ENCODE results near the gene UBA52. TPM values are rescaled to one million over a fixed set of nuclear protein-coding genes. Genes with fewer than 3 reads are reported as not detected.
"Not testable (repeated sequence)": the region's sequence is repeated elsewhere in the genome, so short reads cannot be mapped to it uniquely, and the experiment has no call there.

The UBA52 gene
- 1,000 to 10,000 TPM; 1,160 to 2,382 (median 1,457) TPM for total RNA-seq

GRCh38 chr19:18571564-18572344 is at the start of gene UBA52:
TSS of gene UBA52 (plus strand) at chr19:18571857. CDS start at chr19:18573301, 1,444 bp downstream.
- 0 to 7% (median 0%) methylated on average over 1 to 13 of the region's 75 CpGs; no CpG with 5 or more reads in 4 of the 10 experiments for WGBS, 10 experiments
- peak within 1 kb of the TSS; percentile 75 to 90 for H3K27ac ChIP-seq
- peak within 1 kb of the TSS; percentile 51 to 95 (median 77) for H3K4me3 ChIP-seq
- peaks cover 8 to 10% of the 10 kb centered on the region in 2 donors for H3K4me1 ChIP-seq (replicated peaks in 1 of 2)
- in situ Hi-C loops (cut with MboI; ENCODE audit: low pct_unique_long_range_greater_than_20kb in 2 of 9, low sequenced_read_pairs in 9 of 9, unreplicated experiment in 9 of 9): no loop called here
- ATAC-seq (replicated peaks in 6 of 8): peak; percentile 93 to 98 (median 96)

- peaks cover 0 to 4% of the 10 kb centered on the region in 2 donors for H3K4me1 ChIP-seq (replicated peaks in 1 of 2)
- in situ Hi-C loops (cut with MboI; ENCODE audit: low pct_unique_long_range_greater_than_20kb in 2 of 9, low sequenced_read_pairs in 9 of 9, unreplicated experiment in 9 of 9): no loop called here
- peak overlapping the region; percentile 50 to 64 for H3K27ac ChIP-seq
- 0 to 100% (median 60%) methylated on average over 1 of the region's 51 CpGs; no CpG with 5 or more reads in 5 of the 10 experiments for WGBS, 10 experiments
- peak; percentile 76 to 90 (median 89) for ATAC-seq (replicated peaks in 6 of 8)
- H3K4me3 ChIP-seq: peak overlapping the region; percentile 66 to 82 (median 74)
These were observed 49.4 kb upstream of the UBA52 start for GRCh38 chr19:18522124-18522861.

DNA sequence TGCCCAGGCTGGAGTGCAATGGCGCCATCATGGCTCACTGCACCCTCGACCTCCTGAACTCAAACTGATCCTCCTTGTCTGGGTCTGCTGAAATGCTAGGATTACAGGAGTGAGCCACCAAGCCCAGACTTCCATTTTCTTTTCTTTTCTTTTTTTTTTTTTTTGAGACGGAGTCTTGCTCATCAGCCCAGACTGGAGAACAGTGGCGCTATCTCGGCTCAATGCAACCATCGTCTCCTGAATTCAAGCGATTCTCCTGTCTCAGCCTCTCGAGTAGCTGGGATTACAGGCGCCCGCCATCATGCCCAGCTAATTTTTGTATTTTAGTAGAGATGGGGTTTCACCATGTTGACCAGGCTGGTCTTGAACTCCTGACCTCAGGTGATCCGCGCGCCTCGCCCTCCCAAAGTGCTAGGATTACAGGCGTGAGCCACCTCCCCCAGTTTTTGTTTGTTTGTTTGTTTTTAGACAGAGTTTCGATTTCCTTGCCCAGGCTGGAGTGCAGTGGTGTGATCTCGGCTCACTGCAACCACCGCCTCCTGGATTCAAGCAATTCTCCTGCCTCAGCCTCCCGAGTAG is 48.7 kb upstream of the UBA52 start:
- H3K4me1 ChIP-seq (replicated peaks in 1 of 2); ATAC-seq (replicated peaks in 6 of 8); in situ Hi-C loops (cut with MboI; ENCODE audit: low pct_unique_long_range_greater_than_20kb in 2 of 9, low sequenced_read_pairs in 9 of 9, unreplicated experiment in 9 of 9): not testable (repeated sequence)
- Histone ChIP-seq H3K27ac (peak overlapping the region; percentile 50 to 64), H3K4me3 (peak overlapping the region; percentile 3 to 22 (median 13))
- WGBS, 10 experiments: 17 to 97% (median 89%) methylated on average over 1 to 16 of the region's 19 CpGs

GRCh38 chr19:18523841-18524240 is 47.8 kb upstream of the UBA52 start:
- Histone ChIP-seq H3K4me3 (no peak overlapping the region), H3K4me1 (replicated peaks in 1 of 2) (peaks cover 0 to 4% of the 10 kb centered on the region in 2 donors), H3K27ac (no peak overlapping the region)
- in situ Hi-C loops (cut with MboI; ENCODE audit: low pct_unique_long_range_greater_than_20kb in 2 of 9, low sequenced_read_pairs in 9 of 9, unreplicated experiment in 9 of 9): no loop called here
- 79 to 100% (median 96%) methylated on average over 2 to 8 of the region's 9 CpGs; no CpG with 5 or more reads in 3 of the 10 experiments for WGBS, 10 experiments
- ATAC-seq (replicated peaks in 6 of 8): no peak

- no peak for ATAC-seq (replicated peaks in 6 of 8)
- Histone ChIP-seq H3K4me3 (no peak overlapping the region), H3K27ac (no peak overlapping the region), H3K4me1 (replicated peaks in 1 of 2) (no peaks in the 10 kb centered on the region)
- 60 to 100% (median 86%) methylated on average over 1 to 5 of the region's 9 CpGs; no CpG with 5 or more reads in 3 of the 10 experiments for WGBS, 10 experiments
- in situ Hi-C loops (cut with MboI; ENCODE audit: low pct_unique_long_range_greater_than_20kb in 2 of 9, low sequenced_read_pairs in 9 of 9, unreplicated experiment in 9 of 9): no loop called here
These were observed 45.3 kb upstream of the UBA52 start for GRCh38 chr19:18526316-18526715.

DNA sequence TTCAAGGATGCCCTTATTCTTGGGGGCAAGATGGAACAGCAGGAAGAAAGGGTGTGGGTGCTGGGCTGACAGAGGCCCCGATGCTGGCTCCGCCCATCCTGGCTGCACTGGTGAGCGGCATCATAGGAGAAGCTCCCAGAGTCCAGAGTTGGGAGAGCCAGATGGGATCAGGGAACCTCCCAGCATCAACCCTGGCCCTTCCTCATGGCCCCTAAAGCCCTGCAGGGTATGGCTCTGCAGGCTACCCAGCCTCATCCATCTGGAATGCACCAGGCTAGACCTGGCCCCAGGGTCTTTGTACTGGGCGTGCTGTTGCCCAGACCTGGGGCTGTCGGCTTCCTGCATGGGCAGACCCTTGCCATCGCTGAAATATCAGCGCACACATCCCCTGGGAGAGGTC is 41.9 kb upstream of the UBA52 start:
- no peak overlapping the region for H3K4me3 ChIP-seq
- no peak overlapping the region for H3K27ac ChIP-seq
- 57 to 100% (median 94%) methylated on average over 1 to 6 of the region's 7 CpGs; no CpG with 5 or more reads in 4 of the 10 experiments for WGBS, 10 experiments
- H3K4me1 ChIP-seq (replicated peaks in 1 of 2): no peaks in the 10 kb centered on the region
- ATAC-seq (replicated peaks in 6 of 8): peak; percentile 18 to 95 (median 55)
- in situ Hi-C loops (cut with MboI; ENCODE audit: low pct_unique_long_range_greater_than_20kb in 2 of 9, low sequenced_read_pairs in 9 of 9, unreplicated experiment in 9 of 9): no loop called here

DNA sequence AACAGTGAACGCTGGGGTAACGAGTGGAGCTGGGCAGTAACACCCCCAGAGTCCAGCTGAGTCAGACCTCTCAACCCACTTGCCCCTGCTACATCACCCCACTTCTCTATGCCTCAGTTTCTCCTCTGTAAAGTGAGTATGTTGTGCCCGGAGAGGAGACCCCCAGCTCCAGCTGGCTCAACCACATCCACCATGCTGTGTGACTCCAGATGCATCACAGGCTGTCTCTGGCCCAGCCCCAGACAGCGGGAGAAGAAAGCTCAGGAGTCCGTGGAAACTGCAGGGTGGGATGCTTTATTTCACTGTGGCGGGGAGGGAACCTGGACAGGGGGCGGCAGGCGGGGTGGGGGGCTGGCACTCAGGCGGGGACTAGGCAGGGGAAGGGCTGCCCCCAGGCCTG is 40.2 kb upstream of the UBA52 start:
- no peak overlapping the region for H3K4me3 ChIP-seq
- in situ Hi-C loops (cut with MboI; ENCODE audit: low pct_unique_long_range_greater_than_20kb in 2 of 9, low sequenced_read_pairs in 9 of 9, unreplicated experiment in 9 of 9): no loop called here
- no peaks in the 10 kb centered on the region for H3K4me1 ChIP-seq (replicated peaks in 1 of 2)
- no peak overlapping the region for H3K27ac ChIP-seq
- ATAC-seq (replicated peaks in 6 of 8): no peak
- 40 to 96% (median 75%) methylated on average over 1 to 4 of the region's 9 CpGs; no CpG with 5 or more reads in 6 of the 10 experiments for WGBS, 10 experiments

- WGBS, 10 experiments: 70 to 98% (median 72%) methylated on average over 4 to 7 of the region's 22 CpGs; no CpG with 5 or more reads in 7 of the 10 experiments
- Histone ChIP-seq H3K4me1 (replicated peaks in 1 of 2) (no peaks in the 10 kb centered on the region), H3K27ac (no peak overlapping the region), H3K4me3 (no peak overlapping the region)
- in situ Hi-C loops (cut with MboI; ENCODE audit: low pct_unique_long_range_greater_than_20kb in 2 of 9, low sequenced_read_pairs in 9 of 9, unreplicated experiment in 9 of 9): no loop called here
- peak in 5 of 8 experiments; percentile 5 to 71 (median 12) for ATAC-seq (replicated peaks in 6 of 8)
These were observed 39.3 kb upstream of the UBA52 start for GRCh38 chr19:18532168-18532890.

- no peak overlapping the region for H3K27ac ChIP-seq
- H3K4me1 ChIP-seq (replicated peaks in 1 of 2): no peaks in the 10 kb centered on the region
- no peak overlapping the region for H3K4me3 ChIP-seq
- in situ Hi-C loops (cut with MboI; ENCODE audit: low pct_unique_long_range_greater_than_20kb in 2 of 9, low sequenced_read_pairs in 9 of 9, unreplicated experiment in 9 of 9): no loop called here
- ATAC-seq (replicated peaks in 6 of 8): no peak
- 80 to 100% (median 100%) methylated on average over 1 to 4 of the region's 4 CpGs; no CpG with 5 or more reads in 5 of the 10 experiments for WGBS, 10 experiments
These were observed 38.6 kb upstream of the UBA52 start for GRCh38 chr19:18533058-18533457.

- in situ Hi-C loops (cut with MboI; ENCODE audit: low pct_unique_long_range_greater_than_20kb in 2 of 9, low sequenced_read_pairs in 9 of 9, unreplicated experiment in 9 of 9): no loop called here
- H3K4me1 ChIP-seq (replicated peaks in 1 of 2): no peaks in the 10 kb centered on the region
- no peak for ATAC-seq (replicated peaks in 6 of 8)
- H3K27ac ChIP-seq: no peak overlapping the region
- 60 to 100% (median 93%) methylated on average over 1 to 7 of the region's 10 CpGs; no CpG with 5 or more reads in 3 of the 10 experiments for WGBS, 10 experiments
- no peak overlapping the region for H3K4me3 ChIP-seq
These were observed 35.2 kb upstream of the UBA52 start for GRCh38 chr19:18536475-18536874.

DNA sequence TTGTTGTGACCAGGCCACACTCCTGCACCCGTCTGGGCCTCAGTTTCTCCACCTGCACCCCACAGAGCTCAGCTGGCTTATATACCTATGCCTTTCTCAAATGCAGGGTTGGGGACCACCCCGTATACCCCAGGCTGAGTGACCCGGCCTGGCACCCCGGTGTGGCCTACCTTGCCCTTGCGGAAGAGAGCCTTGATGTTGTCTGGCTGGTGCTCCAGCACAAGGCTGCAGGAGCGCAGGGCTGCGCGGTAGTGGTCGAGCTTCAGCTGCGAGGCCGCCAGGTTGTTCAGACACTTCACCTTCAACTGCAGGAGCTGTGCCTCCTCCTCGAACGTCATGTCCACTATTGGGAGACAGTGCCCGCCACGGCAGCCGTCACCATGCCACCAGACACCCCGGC is 34.2 kb upstream of the UBA52 start:
- Histone ChIP-seq H3K4me1 (replicated peaks in 1 of 2) (peaks cover 0 to 4% of the 10 kb centered on the region in 2 donors), H3K27ac (no peak overlapping the region), H3K4me3 (no peak overlapping the region)
- WGBS, 10 experiments: 70 to 100% (median 100%) methylated on average over 1 to 2 of the region's 17 CpGs; no CpG with 5 or more reads in 7 of the 10 experiments
- no peak for ATAC-seq (replicated peaks in 6 of 8)
- in situ Hi-C loops (cut with MboI; ENCODE audit: low pct_unique_long_range_greater_than_20kb in 2 of 9, low sequenced_read_pairs in 9 of 9, unreplicated experiment in 9 of 9): no loop called here

GRCh38 chr19:18538115-18538514 is 33.5 kb upstream of the UBA52 start:
- no peak overlapping the region for H3K4me3 ChIP-seq
- no peak overlapping the region for H3K27ac ChIP-seq
- peaks cover 0 to 5% of the 10 kb centered on the region in 2 donors for H3K4me1 ChIP-seq (replicated peaks in 1 of 2)
- in situ Hi-C loops (cut with MboI; ENCODE audit: low pct_unique_long_range_greater_than_20kb in 2 of 9, low sequenced_read_pairs in 9 of 9, unreplicated experiment in 9 of 9): no loop called here
- ATAC-seq (replicated peaks in 6 of 8): no peak
- 91 to 100% (median 95%) methylated on average over 4 to 9 of the region's 22 CpGs; no CpG with 5 or more reads in 7 of the 10 experiments for WGBS, 10 experiments
